Measurements from ENCODE around the gene RETNLB. TPM values are rescaled to one million over a fixed set of nuclear protein-coding genes. Genes with fewer than 3 reads are reported as not detected.

RETNLB gene
- total and polyA plus RNA-seq, 2 of the 4 experiments (the other 2 are of a cell fraction), result not detected

GRCh38 chr3:108775649-108776048 is 18.4 kb upstream of the RETNLB start:
- ChIA-PET CTCF (no interaction called here), POLR2A (ENCODE audit: unreplicated experiment) (no interaction called here)
- no peak overlapping the region for H2BK5ac ChIP-seq (ENCODE audit: low read depth, low read length, poor library complexity, severe bottlenecking)
- H2BK120ac ChIP-seq (ENCODE audit: low read depth, low read length), result no peak overlapping the region
- ATAC-seq (ENCODE audit: low read depth) (no peak), DNase-seq (no peak)
- H3K27ac ChIP-seq (ENCODE audit: insufficient read depth, low read length), result no peak overlapping the region
- intact Hi-C loops (cut with micrococcal nuclease), result no loop called here
- no peaks in the 10 kb centered on the region for H4K20me1 ChIP-seq (ENCODE audit: insufficient read depth, low read length)
- WGBS, 2 experiments (ENCODE audit: extremely low coverage in 2 of 2, insufficient read length in 1 of 2), result no CpG with 5 or more reads among the region's 1 CpG
- H3K9ac ChIP-seq (ENCODE audit: low read depth, low read length), result no peak overlapping the region
- no peak overlapping the region for H2AK5ac ChIP-seq (ENCODE audit: low read depth, low read length)
- H3K9me1 ChIP-seq (ENCODE audit: insufficient read depth, low read length), result no peaks in the 10 kb centered on the region
- no peaks in the 10 kb centered on the region for H3K9me3 ChIP-seq (ENCODE audit: control insufficient read depth, insufficient read depth, low read length)
- H3K23ac ChIP-seq (ENCODE audit: low read depth, low read length), result no peak overlapping the region
- no peak overlapping the region for H3K4me3 ChIP-seq (ENCODE audit: insufficient read depth, low read depth, low read length)
- no peaks in the 10 kb centered on the region for H3K27me3 ChIP-seq (ENCODE audit: control insufficient read depth, insufficient read depth, low read length)
- H4K91ac ChIP-seq (ENCODE audit: insufficient read depth, low read depth, low read length), result no peak overlapping the region
- H4K5ac ChIP-seq (ENCODE audit: low read depth, low read length), result no peak overlapping the region
- no peak for TF ChIP-seq NFE2L2 (IDR thresholded peaks at IDR 0.05; ENCODE audit: low read depth, low read length)
- no peak for TF ChIP-seq ELK1 (IDR thresholded peaks at IDR 0.05; ENCODE audit: borderline replicate concordance, low read depth, low read length)
- TF ChIP-seq MXI1 (IDR thresholded peaks at IDR 0.05; ENCODE audit: borderline replicate concordance, low read depth, low read length), result no peak
- no peak for TF ChIP-seq FOS (IDR thresholded peaks at IDR 0.05; ENCODE audit: low read depth, low read length)
- no peak for TF ChIP-seq RFX5 (IDR thresholded peaks at IDR 0.05; ENCODE audit: low read depth, low read length)
- no peak for TF ChIP-seq MAFK (IDR thresholded peaks at IDR 0.05; ENCODE audit: low read depth, low read length)
- no peak for TF ChIP-seq USF2 (IDR thresholded peaks at IDR 0.05; ENCODE audit: low read depth, low read length)
- TF ChIP-seq MAZ (IDR thresholded peaks at IDR 0.05; ENCODE audit: borderline replicate concordance, low read depth, low read length), result no peak
- H4K8ac ChIP-seq (ENCODE audit: low read depth in 2 of 2, low read length in 2 of 2), result no peak overlapping the region
- H3K18ac ChIP-seq (ENCODE audit: low read depth, low read length), result no peak overlapping the region
- no peak overlapping the region for H2BK15ac ChIP-seq (ENCODE audit: low read depth, low read length)
- no peaks in the 10 kb centered on the region for H3K79me1 ChIP-seq (ENCODE audit: low read depth in 1 of 2, low read length in 2 of 2)
- no TSS peak for BruUV-seq (replicated peaks)
- dilution Hi-C loops (cut with HindIII; ENCODE audit: low sequenced_read_pairs, unreplicated experiment), result no loop called here
- H3K36me3 ChIP-seq (ENCODE audit: control insufficient read depth, insufficient read depth, low read length), result no peaks in the 10 kb centered on the region
- H3K4me2 ChIP-seq (ENCODE audit: low read depth, low read length), result no peak overlapping the region
- no peak overlapping the region for H2AFZ ChIP-seq (replicated peaks; ENCODE audit: low read length, poor library complexity)
- in situ Hi-C loops (cut with MboI; ENCODE audit: low sequenced_read_pairs), result loop anchor here (25.0 kb wide), 1 partner anchor 112 kb away; no protein-coding TSS in a partner anchor
- H2AK9ac ChIP-seq (replicated peaks; ENCODE audit: low read depth, low read length, poor library complexity), result no peak overlapping the region
- H3K56ac ChIP-seq (ENCODE audit: extremely low read depth, insufficient read depth, low read length), result no peak overlapping the region
- H2BK20ac ChIP-seq (ENCODE audit: low read depth, low read length), result no peak overlapping the region
- no peak overlapping the region for H3K4ac ChIP-seq (ENCODE audit: low read depth, low read length)
- no peak overlapping the region for H3K14ac ChIP-seq (replicated peaks; ENCODE audit: low read depth, low read length)
- H3K4me1 ChIP-seq (ENCODE audit: control insufficient read depth, insufficient read depth, low read length), result no peaks in the 10 kb centered on the region
